SK-N-SH treated with all-trans-retinoic acid at 6 μM for 48 hours (cell line): ENCODE measurements around the gene PLA1A.

Source experiments
- ISL1 ChIP-seq: fragments of 250-450 bp; sonication (Bioruptor Pico); IDR thresholded peaks from 2 replicates; pipeline ENCODE4 v2.1.2; 2022; ENCODE audit warnings: mild to moderate bottlenecking, moderate library complexity
- PPARA ChIP-seq: fragments of 250-450 bp; sonication (Bioruptor Pico); IDR thresholded peaks from 2 replicates; pipeline ENCODE4 v1.5.0; 2020; ENCODE audit warnings: mild to moderate bottlenecking, borderline replicate concordance
- ZNF70 ChIP-seq: fragments of 450-650 bp; formaldehyde crosslinking; IDR thresholded peaks from 2 replicates; pipeline ENCODE4 v1.5.0; 2020; ENCODE audit warnings: mild to moderate bottlenecking, moderate library complexity

DNA sequence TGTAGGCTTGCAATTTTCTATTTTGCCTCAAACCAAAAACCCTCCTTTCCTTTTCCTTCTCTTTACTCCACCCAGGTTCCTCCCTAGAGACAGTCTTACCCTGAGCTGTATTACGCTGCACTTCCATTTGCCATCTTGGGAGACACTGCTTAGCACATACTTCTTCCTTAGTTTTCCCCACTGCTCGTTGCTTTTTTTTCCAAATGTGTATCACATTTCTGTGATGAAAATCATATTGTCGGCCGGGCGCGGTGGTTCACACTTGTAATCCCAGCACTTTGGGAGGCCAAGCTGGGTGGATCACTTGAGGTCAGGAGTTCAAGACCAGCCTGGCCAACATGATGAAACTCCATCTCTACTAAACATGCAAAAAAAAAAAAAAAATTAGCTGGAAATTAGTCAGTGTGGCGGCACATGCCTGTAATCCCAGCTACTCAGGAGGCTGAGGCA is 33.2 kb downstream of the PLA1A start:
- no peak for TF ChIP-seq ISL1
- no peak for TF ChIP-seq ZNF70 (CRISPR knock-in tag)
- TF ChIP-seq PPARA, result no peak
